H9 (cell line): ENCODE data around the gene ZNF292. TPM values are rescaled to one million over a fixed set of nuclear protein-coding genes. Genes with fewer than 3 reads are reported as not detected.

Source experiments
- DNase-seq: peaks from one replicate; pipeline ENCODE4 v3.0.0-alpha.2; 2017
- H2AFZ ChIP-seq: one replicate; pipeline ENCODE4 v1.6.1; 2013; ENCODE audit warnings: mild to moderate bottlenecking, low read length, control low read depth, moderate library complexity
- H2AK5ac ChIP-seq: 2 replicates; pipeline ENCODE4 v1.6.1; 2013; ENCODE audit warnings: low read length, control low read depth, mixed read lengths; ENCODE audit not compliant: insufficient read length
- H2BK120ac ChIP-seq: one replicate; pipeline ENCODE4 v1.6.1; 2013; ENCODE audit warnings: low read depth, mild to moderate bottlenecking, low read length, control low read depth, inconsistent platforms; ENCODE audit not compliant: poor library complexity, severe bottlenecking
- H2BK12ac ChIP-seq: 2 replicates; pipeline ENCODE4 v1.6.1; 2013; ENCODE audit warnings: low read length, control low read depth, mixed read lengths, low read depth; ENCODE audit not compliant: insufficient read length
- H2BK15ac ChIP-seq: 2 replicates; pipeline ENCODE4 v1.6.1; 2013; ENCODE audit warnings: low read depth, low read length, control low read depth
- H2BK20ac ChIP-seq: one replicate; pipeline ENCODE4 v1.6.1; 2013; ENCODE audit warnings: low read depth, mild to moderate bottlenecking, low read length, control low read depth, inconsistent platforms; ENCODE audit not compliant: poor library complexity, severe bottlenecking
- H2BK5ac ChIP-seq: 2 replicates; pipeline ENCODE4 v1.6.1; 2013; ENCODE audit warnings: low read length, control low read depth, mixed read lengths; ENCODE audit not compliant: insufficient read length
- H3K14ac ChIP-seq: 2 replicates; pipeline ENCODE4 v1.6.1; 2013; ENCODE audit warnings: low read length, control low read depth; ENCODE audit not compliant: insufficient read depth
- H3K18ac ChIP-seq: 2 replicates; pipeline ENCODE4 v1.6.1; 2013; ENCODE audit warnings: low read depth, mild to moderate bottlenecking, mixed read lengths, low read length, control low read depth; ENCODE audit not compliant: insufficient read length
- H3K23ac ChIP-seq: 2 replicates; pipeline ENCODE4 v1.6.1; 2013; ENCODE audit warnings: low read length, control low read depth, mixed read lengths, low read depth; ENCODE audit not compliant: insufficient read length
- H3K23me2 ChIP-seq: 2 replicates; pipeline ENCODE4 v1.6.1; 2013; ENCODE audit warnings: low read depth, mild to moderate bottlenecking, mixed read lengths, low read length, control low read depth; ENCODE audit not compliant: insufficient read length, poor library complexity, severe bottlenecking
- H3K27ac ChIP-seq: 2 replicates; pipeline ENCODE4 v1.5.1; 2013; ENCODE audit warnings: low read length, control low read depth, mixed read lengths, low read depth; ENCODE audit not compliant: insufficient read length
- H3K27me3 ChIP-seq: 2 replicates; pipeline ENCODE4 v1.6.1; 2013; ENCODE audit warnings: low read length, control low read depth, inconsistent platforms; ENCODE audit not compliant: insufficient read depth
- H3K4ac ChIP-seq: 2 replicates; pipeline ENCODE4 v1.6.1; 2013; ENCODE audit warnings: low read depth, mild to moderate bottlenecking, control low read depth, inconsistent platforms, low read length, moderate library complexity
- H3K4me1 ChIP-seq: 2 replicates; pipeline ENCODE4 v1.6.1; 2013; ENCODE audit warnings: low read length, control low read depth, inconsistent platforms; ENCODE audit not compliant: insufficient read depth
- H3K4me2 ChIP-seq: 2 replicates; pipeline ENCODE4 v1.6.1; 2013; ENCODE audit warnings: low read length, control low read depth, mixed read lengths; ENCODE audit not compliant: insufficient read length, insufficient read depth
- H3K56ac ChIP-seq: 2 replicates; pipeline ENCODE4 v1.6.1; 2013; ENCODE audit warnings: low read depth, mild to moderate bottlenecking, mixed read lengths, low read length, control low read depth; ENCODE audit not compliant: insufficient read length
- H3K79me1 ChIP-seq: 2 replicates; pipeline ENCODE4 v1.6.1; 2013; ENCODE audit warnings: low read depth, mild to moderate bottlenecking, moderate library complexity, low read length, control low read depth, inconsistent platforms; ENCODE audit not compliant: insufficient read depth, poor library complexity, severe bottlenecking
- H3K79me2 ChIP-seq: 2 replicates; pipeline ENCODE4 v1.6.1; 2013; ENCODE audit warnings: low read length, control low read depth, inconsistent platforms; ENCODE audit not compliant: insufficient read depth
- H3K9ac ChIP-seq: 2 replicates; pipeline ENCODE4 v1.6.1; 2013; ENCODE audit warnings: low read length, control low read depth, mixed read lengths; ENCODE audit not compliant: insufficient read length; ENCODE audit errors: extremely low read depth
- H3K9me3 ChIP-seq: one replicate; pipeline ENCODE4 v1.6.1; 2013; ENCODE audit warnings: low read depth, low read length, inconsistent platforms; ENCODE audit not compliant: control insufficient read depth
- H3T11ph ChIP-seq: one replicate; pipeline ENCODE4 v1.6.1; 2013; ENCODE audit warnings: mild to moderate bottlenecking, low read length, control low read depth, inconsistent platforms
- H4K20me1 ChIP-seq: one replicate; pipeline ENCODE4 v1.6.1; 2013; ENCODE audit not compliant: control insufficient read depth, insufficient read length, insufficient read depth
- H4K5ac ChIP-seq: 2 replicates; pipeline ENCODE4 v1.6.1; 2013; ENCODE audit warnings: low read depth, mild to moderate bottlenecking, mixed read lengths, low read length, control low read depth; ENCODE audit not compliant: insufficient read length
- H4K8ac ChIP-seq: replicated peaks from 2 replicates; pipeline ENCODE4 v1.6.1; 2013; ENCODE audit warnings: low read length, control low read depth, mixed read lengths, low read depth; ENCODE audit not compliant: insufficient read length
- H4K91ac ChIP-seq: 2 replicates; pipeline ENCODE4 v1.6.1; 2013; ENCODE audit warnings: low read depth, mild to moderate bottlenecking, moderate library complexity, mixed read lengths, low read length, control low read depth; ENCODE audit not compliant: insufficient read length
- H3K27ac Mint-ChIP-seq, 3 experiments: 2 replicates in 2 of 3; 3 replicates in 1 of 3; pipeline ENCODE4 v1.8.0; 2020 to 2021; ENCODE audit warnings: mixed read lengths in 3 of 3, mild to moderate bottlenecking in 1 of 3, moderate library complexity in 1 of 3
- H3K27me3 Mint-ChIP-seq: 2 replicates; pipeline ENCODE4 v1.8.0; 2021; ENCODE audit warnings: low read depth, mild to moderate bottlenecking, moderate library complexity, mixed read lengths
- H3K36me3 Mint-ChIP-seq, 3 experiments: 2 replicates in 2 of 3; 3 replicates in 1 of 3; pipeline ENCODE4 v1.8.0; 2020 to 2021; ENCODE audit warnings: low read depth in 3 of 3, mixed read lengths in 3 of 3; ENCODE audit not compliant: insufficient read depth in 1 of 3
- H3K4me1 Mint-ChIP-seq, 2 experiments: 2 replicates each; pipeline ENCODE4 v1.8.0; 2020; ENCODE audit warnings: mixed read lengths in 2 of 2
- H3K4me3 Mint-ChIP-seq, 2 experiments: 2 replicates in 1 of 2; 3 replicates in 1 of 2; pipeline ENCODE4 v1.8.0; 2020 to 2021; ENCODE audit warnings: mild to moderate bottlenecking in 2 of 2, mixed read lengths in 2 of 2, moderate library complexity in 1 of 2
- H3K9me3 Mint-ChIP-seq, 2 experiments: 2 replicates in 1 of 2; 3 replicates in 1 of 2; pipeline ENCODE4 v1.8.0; 2020; ENCODE audit warnings: mild to moderate bottlenecking in 2 of 2, mixed read lengths in 2 of 2, moderate library complexity in 1 of 2
- WGBS: extraction: QIAGEN DNeasy Blood & Tissue Kit; methylation state at CpG from one replicate; pipeline ENCODE4 v1.1.7; 2013; ENCODE audit warnings: missing lambda C conversion rate, low lambda C conversion rate, mixed read lengths; ENCODE audit not compliant: insufficient read length; ENCODE audit errors: extremely low coverage; 5-methylcytosine and 5-hydroxymethylcytosine counted together
- total RNA-seq: library from RNA; stranded (reverse); gene quantifications from 2 replicates; pipeline ENCODE4 v1.2.1, GENCODE V29; 2021
- TF ChIP-seq, protein P1 (sequence below): fragments of 200-600 bp; sonication (generic); conservative IDR thresholded peaks from 3 replicates; pipeline ENCODE4 v1.8.0; 2021; ENCODE audit warnings: antibody characterized with exemption, mild to moderate bottlenecking

Gene ZNF292
- total RNA-seq, 1 experiment from 2014 or later: 38.7 TPM

DNA sequence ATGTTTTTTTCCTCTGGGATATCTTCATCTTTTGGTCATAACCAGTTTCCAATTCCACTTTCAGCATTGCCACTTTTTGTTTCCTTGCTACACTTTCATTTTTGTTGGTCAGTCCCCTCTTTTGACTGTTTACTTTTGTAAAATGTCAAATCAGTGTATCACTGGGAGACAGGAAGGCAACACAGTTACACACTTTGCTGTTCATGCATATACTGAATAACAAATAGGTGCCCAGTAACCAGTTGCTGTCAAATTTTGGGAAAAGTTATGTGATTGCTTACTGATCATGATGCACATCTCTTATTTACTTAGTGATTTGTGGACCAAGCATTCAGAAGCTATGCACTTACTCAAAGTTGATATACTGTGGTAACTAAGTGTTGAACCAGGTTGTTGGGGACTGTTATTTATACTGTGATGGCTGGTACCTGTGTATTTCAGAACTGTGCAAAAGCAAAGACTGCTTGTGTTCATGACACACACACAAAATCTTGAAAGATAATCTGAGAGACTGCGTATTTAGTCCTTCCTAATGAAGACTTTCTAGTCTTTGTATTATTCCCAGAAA lies 41.0 kb downstream of the ZNF292 start:
- Mint-ChIP-seq H3K9me3 (no peaks in the 10 kb centered on the region), H3K27ac (no peak overlapping the region), H3K4me3 (no peak overlapping the region), H3K36me3 (peaks cover 0 to 7% (median 2%) of the 10 kb centered on the region in 3 experiments; a peak in 5 of 7 replicates), H3K4me1 (peaks cover 5 to 14% of the 10 kb centered on the region in 2 experiments; a peak in 3 of 4 replicates), H3K27me3 (no peaks in the 10 kb centered on the region)
- H4K5ac ChIP-seq: no peak overlapping the region
- no peak overlapping the region for H4K8ac ChIP-seq
- no peak overlapping the region for H2BK120ac ChIP-seq
- no peak overlapping the region for H2AK5ac ChIP-seq
- H2BK5ac ChIP-seq: no peak overlapping the region
- no peak overlapping the region for H4K91ac ChIP-seq
- TF ChIP-seq, protein P1, sequence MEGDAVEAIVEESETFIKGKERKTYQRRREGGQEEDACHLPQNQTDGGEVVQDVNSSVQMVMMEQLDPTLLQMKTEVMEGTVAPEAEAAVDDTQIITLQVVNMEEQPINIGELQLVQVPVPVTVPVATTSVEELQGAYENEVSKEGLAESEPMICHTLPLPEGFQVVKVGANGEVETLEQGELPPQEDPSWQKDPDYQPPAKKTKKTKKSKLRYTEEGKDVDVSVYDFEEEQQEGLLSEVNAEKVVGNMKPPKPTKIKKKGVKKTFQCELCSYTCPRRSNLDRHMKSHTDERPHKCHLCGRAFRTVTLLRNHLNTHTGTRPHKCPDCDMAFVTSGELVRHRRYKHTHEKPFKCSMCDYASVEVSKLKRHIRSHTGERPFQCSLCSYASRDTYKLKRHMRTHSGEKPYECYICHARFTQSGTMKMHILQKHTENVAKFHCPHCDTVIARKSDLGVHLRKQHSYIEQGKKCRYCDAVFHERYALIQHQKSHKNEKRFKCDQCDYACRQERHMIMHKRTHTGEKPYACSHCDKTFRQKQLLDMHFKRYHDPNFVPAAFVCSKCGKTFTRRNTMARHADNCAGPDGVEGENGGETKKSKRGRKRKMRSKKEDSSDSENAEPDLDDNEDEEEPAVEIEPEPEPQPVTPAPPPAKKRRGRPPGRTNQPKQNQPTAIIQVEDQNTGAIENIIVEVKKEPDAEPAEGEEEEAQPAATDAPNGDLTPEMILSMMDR: no peak
- H3K27me3 ChIP-seq: no peaks in the 10 kb centered on the region
- no peak overlapping the region for H3K4ac ChIP-seq
- H3K23ac ChIP-seq: no peak overlapping the region
- no peak overlapping the region for H3K14ac ChIP-seq
- no peaks in the 10 kb centered on the region for H3K4me1 ChIP-seq
- no CpG with 5 or more reads among the region's 1 CpG for WGBS
- no peaks in the 10 kb centered on the region for H3K9me3 ChIP-seq
- no peaks in the 10 kb centered on the region for H3K23me2 ChIP-seq
- H2AFZ ChIP-seq: no peak overlapping the region
- no peak overlapping the region for H3K4me2 ChIP-seq
- no peak overlapping the region for H2BK15ac ChIP-seq
- peaks cover 4% of the 10 kb centered on the region for H3K79me1 ChIP-seq
- H2BK12ac ChIP-seq: no peak overlapping the region
- no peak overlapping the region for H3K56ac ChIP-seq
- DNase-seq: no peak
- H3K79me2 ChIP-seq: peaks cover 24% of the 10 kb centered on the region
- H4K20me1 ChIP-seq: no peaks in the 10 kb centered on the region
- no peak overlapping the region for H3K18ac ChIP-seq
- no peak overlapping the region for H3K9ac ChIP-seq
- no peak overlapping the region for H3T11ph ChIP-seq
- H3K27ac ChIP-seq: no peak overlapping the region
- no peak overlapping the region for H2BK20ac ChIP-seq
